HEK293 (cell line): Measurements from ENCODE around the gene LMTK2.

Source experiments
- CTCF ChIA-PET: fragments of 350-600 bp; formaldehyde crosslinking; extraction: SDS; loops from one replicate; lab custom pipeline; 2021; ENCODE audit warnings: antibody characterized with exemption; lab: Yijun Ruan, JAX
- POLR2A ChIA-PET: fragments of 300-600 bp; formaldehyde crosslinking; extraction: SDS; loops from one replicate; lab custom pipeline; 2020; ENCODE audit warnings: antibody characterized with exemption, inconsistent platforms; lab: Yijun Ruan, JAX
- H3K27ac ChIP-seq: fragments of 200-500 bp; sonication (Bioruptor generic); 2 replicates; pipeline ENCODE4 v1.5.1; 2014; ENCODE audit warnings: low read depth, low read length, control low read depth, inconsistent platforms; ENCODE audit errors: extremely low read depth
- H3K36me3 ChIP-seq, 2 experiments: fragments of 200-500 bp in 1 of 2; sonication (Bioruptor generic) in 1 of 2; 1 replicate in 1 of 2; 2 replicates in 1 of 2; pipeline ENCODE4 v1.5.1; 2014 to 2017; ENCODE audit warnings: inconsistent platforms in 2 of 2, low read length in 2 of 2; ENCODE audit not compliant: control insufficient read depth in 2 of 2, insufficient read depth in 1 of 2
- H3K4me1 ChIP-seq: fragments of 200-500 bp; sonication (Bioruptor generic); 2 replicates; pipeline ENCODE4 v1.5.1; 2014; ENCODE audit warnings: mild to moderate bottlenecking, low read length, inconsistent platforms; ENCODE audit not compliant: control insufficient read depth, insufficient read depth
- H3K4me3 ChIP-seq: 2 replicates; pipeline ENCODE4 v1.5.1; 2011; ENCODE audit warnings: low read depth, mild to moderate bottlenecking, control low read depth, low read length, moderate library complexity
- H3K9me3 ChIP-seq: fragments of 200-500 bp; sonication (Bioruptor generic); 2 replicates; pipeline ENCODE4 v1.5.1; 2014; ENCODE audit warnings: low read depth, low read length, inconsistent platforms; ENCODE audit not compliant: control insufficient read depth, insufficient read depth
- GLI4 ChIP-seq: fragments of 450-650 bp; formaldehyde crosslinking; IDR thresholded peaks from 2 replicates; pipeline ENCODE4 v1.5.1; 2016; ENCODE audit warnings: missing biosample characterization, missing genetic modification characterization
- GLIS1 ChIP-seq: fragments of 450-650 bp; formaldehyde crosslinking; IDR thresholded peaks from 2 replicates; pipeline ENCODE4 v1.5.1; 2016; ENCODE audit warnings: missing biosample characterization, missing genetic modification characterization
- SCRT1 ChIP-seq: fragments of 450-650 bp; formaldehyde crosslinking; IDR thresholded peaks from 2 replicates; pipeline ENCODE4 v1.5.1; 2016; ENCODE audit warnings: missing biosample characterization, missing genetic modification characterization, borderline replicate concordance
- SCRT2 ChIP-seq: fragments of 450-650 bp; formaldehyde crosslinking; IDR thresholded peaks from 2 replicates; pipeline ENCODE4 v1.5.1; 2016; ENCODE audit warnings: missing biosample characterization, missing genetic modification characterization
- SP7 ChIP-seq: fragments of 450-650 bp; formaldehyde crosslinking; IDR thresholded peaks from 2 replicates; pipeline ENCODE4 v1.5.1; 2016; ENCODE audit warnings: missing biosample characterization, missing genetic modification characterization
- WT1 ChIP-seq: fragments of 450-650 bp; formaldehyde crosslinking; IDR thresholded peaks from 2 replicates; pipeline ENCODE4 v1.5.1; 2016; ENCODE audit warnings: missing biosample characterization, missing genetic modification characterization
- YY2 ChIP-seq: fragments of 450-650 bp; formaldehyde crosslinking; IDR thresholded peaks from 2 replicates; pipeline ENCODE4 v1.5.1; 2016; ENCODE audit warnings: missing biosample characterization, missing genetic modification characterization
- ZBTB21 ChIP-seq: fragments of 450-650 bp; formaldehyde crosslinking; IDR thresholded peaks from 2 replicates; pipeline ENCODE4 v1.5.1; 2017; ENCODE audit warnings: missing biosample characterization, missing genetic modification characterization
- ZEB2 ChIP-seq: fragments of 450-650 bp; formaldehyde crosslinking; IDR thresholded peaks from 2 replicates; pipeline ENCODE4 v1.5.1; 2016; ENCODE audit warnings: missing biosample characterization, missing genetic modification characterization
- ZIC2 ChIP-seq: fragments of 450-650 bp; formaldehyde crosslinking; IDR thresholded peaks from 2 replicates; pipeline ENCODE4 v1.5.1; 2016; ENCODE audit warnings: missing biosample characterization, missing genetic modification characterization
- ZNF133 ChIP-seq: fragments of 450-650 bp; formaldehyde crosslinking; IDR thresholded peaks from 2 replicates; pipeline ENCODE4 v1.5.1; 2016; ENCODE audit warnings: missing biosample characterization, missing genetic modification characterization
- ZNF157 ChIP-seq: fragments of 450-650 bp; formaldehyde crosslinking; IDR thresholded peaks from 2 replicates; pipeline ENCODE4 v1.5.1; 2016; ENCODE audit warnings: missing biosample characterization, missing genetic modification characterization
- ZNF16 ChIP-seq: fragments of 450-650 bp; formaldehyde crosslinking; IDR thresholded peaks from 2 replicates; pipeline ENCODE4 v1.5.1; 2016; ENCODE audit warnings: low read depth, missing biosample characterization, missing genetic modification characterization
- ZNF239 ChIP-seq: fragments of 450-650 bp; formaldehyde crosslinking; IDR thresholded peaks from 2 replicates; pipeline ENCODE4 v1.5.1; 2016; ENCODE audit warnings: missing biosample characterization, missing genetic modification characterization
- ZNF266 ChIP-seq: fragments of 450-650 bp; formaldehyde crosslinking; IDR thresholded peaks from 2 replicates; pipeline ENCODE4 v1.5.1; 2016; ENCODE audit warnings: missing biosample characterization, missing genetic modification characterization, low read depth
- ZNF311 ChIP-seq: fragments of 450-650 bp; formaldehyde crosslinking; IDR thresholded peaks from 2 replicates; pipeline ENCODE4 v1.5.1; 2017; ENCODE audit warnings: missing biosample characterization, missing genetic modification characterization, borderline replicate concordance
- ZNF366 ChIP-seq: fragments of 450-650 bp; formaldehyde crosslinking; conservative IDR thresholded peaks from 2 replicates; pipeline ENCODE4 v1.5.1; 2016; ENCODE audit warnings: missing biosample characterization, missing genetic modification characterization
- ZNF600 ChIP-seq: fragments of 450-650 bp; formaldehyde crosslinking; IDR thresholded peaks from 2 replicates; pipeline ENCODE4 v1.5.1; 2016; ENCODE audit warnings: missing biosample characterization, missing genetic modification characterization
- ZNF629 ChIP-seq: fragments of 450-650 bp; formaldehyde crosslinking; IDR thresholded peaks from 2 replicates; pipeline ENCODE4 v1.5.1; 2017; ENCODE audit warnings: missing biosample characterization, missing genetic modification characterization
- ZNF76 ChIP-seq: fragments of 450-650 bp; formaldehyde crosslinking; IDR thresholded peaks from 2 replicates; pipeline ENCODE4; 2016; ENCODE audit warnings: low read depth, missing biosample characterization, missing genetic modification characterization, borderline replicate concordance
- ZNF843 ChIP-seq: fragments of 450-650 bp; formaldehyde crosslinking; IDR thresholded peaks from 2 replicates; pipeline ENCODE4 v1.5.1; 2016; ENCODE audit warnings: missing biosample characterization, missing genetic modification characterization
- ZXDB ChIP-seq: fragments of 450-650 bp; formaldehyde crosslinking; IDR thresholded peaks from 2 replicates; pipeline ENCODE4 v1.5.1; 2016; ENCODE audit warnings: missing biosample characterization, missing genetic modification characterization
- TF ChIP-seq, protein P1 (sequence below): fragments of 450-650 bp; formaldehyde crosslinking; IDR thresholded peaks from 2 replicates; pipeline ENCODE4 v1.5.1; 2016; ENCODE audit warnings: missing biosample characterization, missing genetic modification characterization
- TF ChIP-seq, protein P2 (sequence below): fragments of 450-650 bp; formaldehyde crosslinking; IDR thresholded peaks from 2 replicates; pipeline ENCODE4 v1.5.1; 2016; ENCODE audit warnings: missing biosample characterization, missing genetic modification characterization
- TF ChIP-seq, protein P3 (sequence below): fragments of 450-650 bp; formaldehyde crosslinking; IDR thresholded peaks from 2 replicates; pipeline ENCODE4 v1.5.1; 2016; ENCODE audit warnings: missing biosample characterization, missing genetic modification characterization
- TF ChIP-seq, protein P4 (sequence below): fragments of 450-650 bp; formaldehyde crosslinking; IDR thresholded peaks from 2 replicates; pipeline ENCODE4 v1.5.1; 2017; ENCODE audit warnings: missing biosample characterization, missing genetic modification characterization

LMTK2 gene

DNA sequence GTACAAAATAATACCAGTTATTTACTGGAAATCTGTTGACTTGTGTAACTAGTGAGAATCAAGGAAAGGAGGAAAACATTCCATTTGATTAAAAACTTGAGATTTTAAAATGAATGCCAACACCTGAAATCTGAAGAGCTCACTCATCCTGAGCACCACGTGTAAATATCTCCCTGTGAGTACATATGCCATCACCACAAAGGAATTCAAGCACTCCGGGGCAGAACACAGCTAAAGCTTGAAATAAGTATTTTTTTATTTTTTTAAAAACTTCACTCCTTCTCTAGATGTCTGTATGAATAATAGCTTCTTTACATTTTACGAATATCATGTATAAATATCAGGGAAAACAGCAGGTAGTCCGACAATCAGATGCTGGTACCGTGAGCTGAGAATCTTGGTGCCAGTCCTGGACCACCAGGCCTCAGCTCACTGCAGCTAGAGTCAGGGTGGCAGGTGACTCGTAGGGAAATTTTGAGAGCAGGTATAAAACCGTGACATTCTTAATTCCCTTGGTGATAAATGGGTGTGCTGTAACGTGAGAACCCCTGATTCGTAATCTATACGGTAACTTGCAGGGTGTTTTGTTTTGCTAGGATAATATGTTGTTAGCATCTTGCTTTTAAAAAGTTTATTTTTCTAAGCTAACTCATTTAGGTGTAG, 12.7 kb downstream of the LMTK2 start:
- POLR2A ChIA-PET, result interaction anchor here (0.5 to 1.9 kb wide), 6 partner anchors 9 to 247 kb away, joined by 3 to 7 read pairs (median 4); partner anchors contain the start of gene ASNS
- Histone ChIP-seq H3K4me3 (no peak overlapping the region), H3K27ac (no peak overlapping the region), H3K36me3 (no peaks in the 10 kb centered on the region), H3K9me3 (no peaks in the 10 kb centered on the region), H3K4me1 (peaks cover 41% of the 10 kb centered on the region)
- TF ChIP-seq ZNF266 (tag by site-specific recombination) (no peak), ZNF157 (tag by site-specific recombination) (no peak), SP7 (tag by site-specific recombination) (peak; percentile 78), ZBTB21 (tag by site-specific recombination) (no peak), ZNF600 (tag by site-specific recombination) (peak; percentile 70), GLIS1 (tag by site-specific recombination) (peak; percentile 73), ZNF366 (tag by site-specific recombination) (0 out of 2 replicates have a peak, but pooled peaks have one; percentile 29), ZNF133 (tag by site-specific recombination) (no peak), YY2 (no peak), ZIC2 (no peak), ZNF16 (tag by site-specific recombination) (no peak), ZXDB (tag by site-specific recombination) (0 out of 2 replicates have a peak, but pooled peaks have one; percentile 16), WT1 (tag by site-specific recombination) (0 out of 2 replicates have a peak, but pooled peaks have one; percentile 21), ZNF843 (tag by site-specific recombination) (0 out of 2 replicates have a peak, but pooled peaks have one; percentile 22), ZEB2 (tag by site-specific recombination) (0 out of 2 replicates have a peak, but pooled peaks have one; percentile 27), ZNF629 (tag by site-specific recombination) (0 out of 2 replicates have a peak, but pooled peaks have one; percentile 37)
- TF ChIP-seq, protein P1, sequence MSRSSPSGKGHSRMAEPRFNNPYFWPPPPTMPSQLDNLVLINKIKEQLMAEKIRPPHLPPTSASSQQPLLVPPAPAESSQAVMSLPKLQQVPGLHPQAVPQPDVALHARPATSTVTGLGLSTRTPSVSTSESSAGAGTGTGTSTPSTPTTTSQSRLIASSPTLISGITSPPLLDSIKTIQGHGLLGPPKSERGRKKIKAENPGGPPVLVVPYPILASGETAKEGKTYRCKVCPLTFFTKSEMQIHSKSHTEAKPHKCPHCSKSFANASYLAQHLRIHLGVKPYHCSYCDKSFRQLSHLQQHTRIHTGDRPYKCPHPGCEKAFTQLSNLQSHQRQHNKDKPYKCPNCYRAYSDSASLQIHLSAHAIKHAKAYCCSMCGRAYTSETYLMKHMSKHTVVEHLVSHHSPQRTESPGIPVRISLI (tag by site-specific recombination), result peak; percentile 58; the same call in 1 of the 2 replicates
- TF ChIP-seq, protein P2, sequence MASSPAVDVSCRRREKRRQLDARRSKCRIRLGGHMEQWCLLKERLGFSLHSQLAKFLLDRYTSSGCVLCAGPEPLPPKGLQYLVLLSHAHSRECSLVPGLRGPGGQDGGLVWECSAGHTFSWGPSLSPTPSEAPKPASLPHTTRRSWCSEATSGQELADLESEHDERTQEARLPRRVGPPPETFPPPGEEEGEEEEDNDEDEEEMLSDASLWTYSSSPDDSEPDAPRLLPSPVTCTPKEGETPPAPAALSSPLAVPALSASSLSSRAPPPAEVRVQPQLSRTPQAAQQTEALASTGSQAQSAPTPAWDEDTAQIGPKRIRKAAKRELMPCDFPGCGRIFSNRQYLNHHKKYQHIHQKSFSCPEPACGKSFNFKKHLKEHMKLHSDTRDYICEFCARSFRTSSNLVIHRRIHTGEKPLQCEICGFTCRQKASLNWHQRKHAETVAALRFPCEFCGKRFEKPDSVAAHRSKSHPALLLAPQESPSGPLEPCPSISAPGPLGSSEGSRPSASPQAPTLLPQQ (tag by site-specific recombination), result no peak
- TF ChIP-seq, protein P3, sequence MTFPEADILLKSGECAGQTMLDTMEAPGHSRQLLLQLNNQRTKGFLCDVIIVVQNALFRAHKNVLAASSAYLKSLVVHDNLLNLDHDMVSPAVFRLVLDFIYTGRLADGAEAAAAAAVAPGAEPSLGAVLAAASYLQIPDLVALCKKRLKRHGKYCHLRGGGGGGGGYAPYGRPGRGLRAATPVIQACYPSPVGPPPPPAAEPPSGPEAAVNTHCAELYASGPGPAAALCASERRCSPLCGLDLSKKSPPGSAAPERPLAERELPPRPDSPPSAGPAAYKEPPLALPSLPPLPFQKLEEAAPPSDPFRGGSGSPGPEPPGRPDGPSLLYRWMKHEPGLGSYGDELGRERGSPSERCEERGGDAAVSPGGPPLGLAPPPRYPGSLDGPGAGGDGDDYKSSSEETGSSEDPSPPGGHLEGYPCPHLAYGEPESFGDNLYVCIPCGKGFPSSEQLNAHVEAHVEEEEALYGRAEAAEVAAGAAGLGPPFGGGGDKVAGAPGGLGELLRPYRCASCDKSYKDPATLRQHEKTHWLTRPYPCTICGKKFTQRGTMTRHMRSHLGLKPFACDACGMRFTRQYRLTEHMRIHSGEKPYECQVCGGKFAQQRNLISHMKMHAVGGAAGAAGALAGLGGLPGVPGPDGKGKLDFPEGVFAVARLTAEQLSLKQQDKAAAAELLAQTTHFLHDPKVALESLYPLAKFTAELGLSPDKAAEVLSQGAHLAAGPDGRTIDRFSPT, result peak; percentile 43; the same call in 1 of the 2 replicates
- CTCF ChIA-PET, result interaction anchor here (0.8 to 3.9 kb wide), 6 partner anchors 8 to 98 kb away, joined by 3 to 21 read pairs (median 8); partner anchors contain the start of gene LMTK2

DNA sequence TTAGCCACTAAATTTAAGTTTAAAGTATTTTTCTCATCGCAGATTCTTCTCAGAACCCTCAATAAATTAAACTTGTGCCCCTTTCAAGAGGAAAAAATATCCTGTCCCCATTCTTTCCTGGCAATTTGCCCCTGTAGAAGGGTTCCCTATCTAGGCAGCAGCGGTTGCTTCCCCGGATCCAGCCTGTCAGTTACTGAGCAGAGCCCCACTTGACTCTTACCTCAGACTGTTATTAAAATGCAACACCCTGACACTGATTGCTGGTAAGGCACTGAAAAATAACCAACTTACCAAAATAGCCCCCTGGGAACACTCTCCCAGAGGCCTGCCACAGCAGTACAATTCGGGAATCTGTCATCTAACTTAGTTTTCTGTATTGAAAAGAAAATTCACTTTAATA, 13.9 kb downstream of the LMTK2 start:
- POLR2A ChIA-PET, result interaction anchor here (1.3 kb wide), 1 partner anchor 13 kb away, joined by 3 read pairs; no protein-coding TSS in a partner anchor
- Histone ChIP-seq H3K4me1 (peaks cover 41% of the 10 kb centered on the region), H3K27ac (no peak overlapping the region)
- TF ChIP-seq SP7 (tag by site-specific recombination) (peak; percentile 63; the same call in 1 of the 2 replicates), SCRT1 (tag by site-specific recombination) (peak; percentile 31; the same call in 1 of the 2 replicates), SCRT2 (tag by site-specific recombination) (0 out of 2 replicates have a peak, but pooled peaks have one; percentile 26), GLI4 (tag by site-specific recombination) (no peak), ZNF76 (tag by site-specific recombination) (no peak), ZNF239 (tag by site-specific recombination) (no peak), ZNF311 (tag by site-specific recombination) (no peak)
- TF ChIP-seq, protein P4, sequence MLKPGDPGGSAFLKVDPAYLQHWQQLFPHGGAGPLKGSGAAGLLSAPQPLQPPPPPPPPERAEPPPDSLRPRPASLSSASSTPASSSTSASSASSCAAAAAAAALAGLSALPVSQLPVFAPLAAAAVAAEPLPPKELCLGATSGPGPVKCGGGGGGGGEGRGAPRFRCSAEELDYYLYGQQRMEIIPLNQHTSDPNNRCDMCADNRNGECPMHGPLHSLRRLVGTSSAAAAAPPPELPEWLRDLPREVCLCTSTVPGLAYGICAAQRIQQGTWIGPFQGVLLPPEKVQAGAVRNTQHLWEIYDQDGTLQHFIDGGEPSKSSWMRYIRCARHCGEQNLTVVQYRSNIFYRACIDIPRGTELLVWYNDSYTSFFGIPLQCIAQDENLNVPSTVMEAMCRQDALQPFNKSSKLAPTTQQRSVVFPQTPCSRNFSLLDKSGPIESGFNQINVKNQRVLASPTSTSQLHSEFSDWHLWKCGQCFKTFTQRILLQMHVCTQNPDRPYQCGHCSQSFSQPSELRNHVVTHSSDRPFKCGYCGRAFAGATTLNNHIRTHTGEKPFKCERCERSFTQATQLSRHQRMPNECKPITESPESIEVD, result 0 out of 2 replicates have a peak, but pooled peaks have one; percentile 8

More for the DNA sequence above, 13.9 kb downstream of the LMTK2 start:
- Histone ChIP-seq H3K4me3 (no peak overlapping the region), H3K36me3 (no peaks in the 10 kb centered on the region), H3K9me3 (no peaks in the 10 kb centered on the region)
- CTCF ChIA-PET, result interaction anchor here (0.9 to 3.9 kb wide), 4 partner anchors 10 to 48 kb away, joined by 4 to 21 read pairs (median 8); no protein-coding TSS in a partner anchor
